HEK293T (cell line): Measurements from ENCODE around the gene NSMCE1.

ENCODE experiments used
- ARNT ChIP-seq: fragments of 450-650 bp; IDR thresholded peaks from 2 replicates; pipeline ENCODE4 v1.6.1; 2017; ENCODE audit warnings: mild to moderate bottlenecking
- BHLHE40 ChIP-seq: fragments of 450-650 bp; IDR thresholded peaks from 2 replicates; pipeline ENCODE4 v1.6.1; 2016; ENCODE audit warnings: mild to moderate bottlenecking, moderate library complexity, borderline replicate concordance
- CTBP1 ChIP-seq: fragments of 450-650 bp; IDR thresholded peaks from 2 replicates; pipeline ENCODE4 v1.6.1; 2016; ENCODE audit warnings: borderline replicate concordance
- ELF4 ChIP-seq: fragments of 450-650 bp; IDR thresholded peaks from 2 replicates; pipeline ENCODE4 v1.6.1; 2017; ENCODE audit warnings: antibody characterized with exemption
- FOXA1 ChIP-seq: fragments of 450-650 bp; IDR thresholded peaks from 2 replicates; pipeline ENCODE4 v1.6.1; 2016; ENCODE audit warnings: mild to moderate bottlenecking
- FOXK2 ChIP-seq: fragments of 450-650 bp; IDR thresholded peaks from 2 replicates; pipeline ENCODE4 v1.6.1; 2016; ENCODE audit warnings: mild to moderate bottlenecking
- HDGF ChIP-seq: fragments of 450-650 bp; IDR thresholded peaks from 2 replicates; pipeline ENCODE4 v1.6.1; 2017; ENCODE audit warnings: antibody characterized with exemption, borderline replicate concordance
- LEF1 ChIP-seq: fragments of 450-650 bp; IDR thresholded peaks from 2 replicates; pipeline ENCODE4 v1.6.1; 2017; ENCODE audit warnings: mild to moderate bottlenecking, borderline replicate concordance
- PKNOX1 ChIP-seq: fragments of 450-650 bp; IDR thresholded peaks from 2 replicates; pipeline ENCODE4 v1.6.1; 2016
- SP1 ChIP-seq: fragments of 450-650 bp; IDR thresholded peaks from 2 replicates; pipeline ENCODE4 v1.6.1; 2017
- SUZ12 ChIP-seq: fragments of 450-650 bp; IDR thresholded peaks from 2 replicates; pipeline ENCODE4 v1.6.1; 2016; ENCODE audit warnings: mild to moderate bottlenecking
- TARDBP ChIP-seq: fragments of 450-650 bp; IDR thresholded peaks from 2 replicates; pipeline ENCODE4 v1.6.1; 2016
- ZNF384 ChIP-seq: fragments of 450-650 bp; IDR thresholded peaks from 2 replicates; pipeline ENCODE4 v1.6.1; 2016

GRCh38 chr16:27281243-27281642 lies 12.7 kb upstream of the NSMCE1 start:
- TF ChIP-seq CTBP1 (no peak), FOXA1 (no peak), ELF4 (no peak), BHLHE40 (no peak), PKNOX1 (no peak), HDGF (no peak), SUZ12 (no peak), FOXK2 (no peak), ZNF384 (no peak), SP1 (no peak), TARDBP (no peak), ARNT (no peak), LEF1 (no peak)
